ENCODE results near the gene SKI.

Gene SKI

DNA sequence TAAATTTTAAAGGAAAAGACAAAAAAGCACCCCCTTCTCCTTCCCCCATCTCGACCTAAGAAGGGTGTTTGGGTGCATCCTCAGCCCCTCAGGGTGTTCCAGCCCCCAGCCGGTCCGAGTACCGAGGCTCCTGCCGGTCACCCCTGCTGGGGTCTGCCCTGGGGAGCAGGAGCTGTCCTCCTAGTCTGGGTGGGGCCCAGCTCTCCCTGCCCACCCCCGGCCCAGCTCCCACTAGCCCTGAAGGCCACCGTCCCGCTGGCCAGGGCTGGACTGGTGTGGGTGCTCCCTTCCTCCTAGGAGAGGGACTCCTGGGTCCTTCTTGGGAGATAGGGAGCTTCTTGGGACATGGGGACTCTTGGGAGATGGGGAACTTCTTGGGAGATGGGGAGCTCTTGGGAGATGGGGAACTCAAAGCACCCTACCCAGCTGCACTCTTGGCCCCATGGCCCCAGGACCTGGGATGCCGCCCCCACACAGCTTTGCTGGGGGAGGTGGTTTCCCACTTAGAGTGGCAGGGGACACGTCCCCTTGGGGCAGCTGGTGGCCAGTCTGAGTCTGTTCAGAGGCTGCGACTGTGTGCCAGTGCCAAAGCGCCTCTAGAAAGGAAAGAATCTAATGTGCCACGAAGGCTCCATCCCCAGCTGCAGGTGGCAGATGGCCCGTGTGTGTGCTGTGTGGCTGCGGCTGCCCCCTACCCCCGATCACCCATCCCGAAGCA lies 118.7 kb downstream of the SKI start:
- Histone ChIP-seq H3K4me1 (ENCODE audit: control insufficient read depth in 2 of 2, insufficient read depth in 1 of 2, low read depth in 1 of 2, low read length in 2 of 2) (peaks cover 24% of the 10 kb centered on the region in 2 donors), H3K27ac (replicated peaks; ENCODE audit: low read length) (no peak overlapping the region), H3K23ac (ENCODE audit: low read depth, low read length, poor library complexity) (peak overlapping the region; percentile 60), H3K4me2 (ENCODE audit: insufficient read depth, low read length, poor library complexity, severe bottlenecking) (no peak overlapping the region), H3K4ac (ENCODE audit: low read length) (peak overlapping the region; percentile 76), H2BK120ac (ENCODE audit: low read depth, low read length) (peak overlapping the region; percentile 85), H3K18ac (ENCODE audit: low read length) (peak overlapping the region; percentile 82), H3K9ac (ENCODE audit: low read depth, low read length, poor library complexity) (no peak overlapping the region), H2AFZ (ENCODE audit: low read length) (no peak overlapping the region), H3K14ac (ENCODE audit: low read length) (peak overlapping the region; percentile 25), H4K8ac (ENCODE audit: low read depth, low read length) (no peak overlapping the region), H2BK5ac (ENCODE audit: low read length) (peak overlapping the region; percentile 80), H3K9me3 (replicated peaks in 1 of 2; ENCODE audit: control insufficient read depth in 2 of 2, insufficient read depth in 1 of 2, low read depth in 1 of 2, low read length in 2 of 2) (peaks cover 0 to 2% of the 10 kb centered on the region in 2 donors), H2BK12ac (ENCODE audit: low read length) (peak overlapping the region; percentile 67), H3K79me1 (ENCODE audit: low read depth, low read length) (peaks cover 2% of the 10 kb centered on the region), H2BK15ac (ENCODE audit: low read length) (peak overlapping the region; percentile 98), H2AK5ac (ENCODE audit: low read depth, low read length) (peak overlapping the region; percentile 96), H4K91ac (ENCODE audit: low read depth, low read length, poor library complexity) (peak overlapping the region; percentile 83), H3K36me3 (replicated peaks in 1 of 2; ENCODE audit: control insufficient read depth in 2 of 2, insufficient read depth in 2 of 2, low read length in 2 of 2) (no peaks in the 10 kb centered on the region), H3K4me3 (ENCODE audit: low read length in 2 of 2) (no peak overlapping the region), H3K27me3 (ENCODE audit: control insufficient read depth in 3 of 3, insufficient read depth in 3 of 3, low read depth in 1 of 3, low read length in 3 of 3) (no peaks in the 10 kb centered on the region)
- DNase-seq (ENCODE audit: low spot score): no peak
- WGBS, 2 donors (ENCODE audit: extremely low coverage in 2 of 2, insufficient read length in 2 of 2, insufficient replicate concordance in 1 of 2): no CpG with 5 or more reads among the region's 17 CpGs

DNA sequence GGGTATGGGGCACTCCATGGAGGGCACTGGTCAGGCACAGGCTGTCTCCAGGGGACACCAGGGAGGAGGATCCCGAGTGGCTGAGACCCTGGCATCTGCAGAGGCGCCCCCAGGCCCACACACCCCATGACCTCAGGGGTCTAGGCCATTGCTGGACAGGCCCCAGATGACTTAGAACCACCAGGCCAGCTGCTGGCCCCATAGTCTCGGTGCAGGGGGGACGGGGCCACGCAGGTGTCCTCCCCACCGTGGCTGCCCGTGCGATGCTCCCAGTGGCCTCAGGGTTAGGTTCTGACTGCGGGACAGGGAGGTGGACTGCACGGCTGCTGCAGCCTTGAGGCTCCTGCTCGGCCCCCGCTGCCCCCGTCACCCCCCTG lies 119.3 kb downstream of the SKI start:
- H3K9me3 ChIP-seq (replicated peaks in 1 of 2; ENCODE audit: control insufficient read depth in 2 of 2, insufficient read depth in 1 of 2, low read depth in 1 of 2, low read length in 2 of 2): peaks cover 0 to 2% of the 10 kb centered on the region in 2 donors
- H2AK5ac ChIP-seq (ENCODE audit: low read depth, low read length): peak overlapping the region; percentile 96
- H3K4me2 ChIP-seq (ENCODE audit: insufficient read depth, low read length, poor library complexity, severe bottlenecking): no peak overlapping the region
- H3K27ac ChIP-seq (replicated peaks; ENCODE audit: low read length): no peak overlapping the region
- DNase-seq (ENCODE audit: low spot score): no peak
- H2BK12ac ChIP-seq (ENCODE audit: low read length): peak overlapping the region; percentile 67
- peak overlapping the region; percentile 25 for H3K14ac ChIP-seq (ENCODE audit: low read length)
- H3K23ac ChIP-seq (ENCODE audit: low read depth, low read length, poor library complexity): peak overlapping the region; percentile 60
- H3K9ac ChIP-seq (ENCODE audit: low read depth, low read length, poor library complexity): no peak overlapping the region
- peak overlapping the region; percentile 98 for H2BK15ac ChIP-seq (ENCODE audit: low read length)
- peak overlapping the region; percentile 24 for H3K18ac ChIP-seq (ENCODE audit: low read length)
- no peaks in the 10 kb centered on the region for H3K27me3 ChIP-seq (ENCODE audit: control insufficient read depth in 3 of 3, insufficient read depth in 3 of 3, low read depth in 1 of 3, low read length in 3 of 3)
- no peak overlapping the region for H2AFZ ChIP-seq (ENCODE audit: low read length)
- H2BK120ac ChIP-seq (ENCODE audit: low read depth, low read length): peak overlapping the region; percentile 85
- H3K4me3 ChIP-seq (ENCODE audit: low read length in 2 of 2): no peak overlapping the region
- H4K91ac ChIP-seq (ENCODE audit: low read depth, low read length, poor library complexity): no peak overlapping the region
- H3K36me3 ChIP-seq (replicated peaks in 1 of 2; ENCODE audit: control insufficient read depth in 2 of 2, insufficient read depth in 2 of 2, low read length in 2 of 2): no peaks in the 10 kb centered on the region
- H3K4ac ChIP-seq (ENCODE audit: low read length): peak overlapping the region; percentile 76
- H4K8ac ChIP-seq (ENCODE audit: low read depth, low read length): no peak overlapping the region
- H2BK5ac ChIP-seq (ENCODE audit: low read length): peak overlapping the region; percentile 80
- peaks cover 2% of the 10 kb centered on the region for H3K79me1 ChIP-seq (ENCODE audit: low read depth, low read length)
- no CpG with 5 or more reads among the region's 13 CpGs for WGBS, 2 donors (ENCODE audit: extremely low coverage in 2 of 2, insufficient read length in 2 of 2, insufficient replicate concordance in 1 of 2)
- peaks cover 24% of the 10 kb centered on the region in 2 donors for H3K4me1 ChIP-seq (ENCODE audit: control insufficient read depth in 2 of 2, insufficient read depth in 1 of 2, low read depth in 1 of 2, low read length in 2 of 2)

DNA sequence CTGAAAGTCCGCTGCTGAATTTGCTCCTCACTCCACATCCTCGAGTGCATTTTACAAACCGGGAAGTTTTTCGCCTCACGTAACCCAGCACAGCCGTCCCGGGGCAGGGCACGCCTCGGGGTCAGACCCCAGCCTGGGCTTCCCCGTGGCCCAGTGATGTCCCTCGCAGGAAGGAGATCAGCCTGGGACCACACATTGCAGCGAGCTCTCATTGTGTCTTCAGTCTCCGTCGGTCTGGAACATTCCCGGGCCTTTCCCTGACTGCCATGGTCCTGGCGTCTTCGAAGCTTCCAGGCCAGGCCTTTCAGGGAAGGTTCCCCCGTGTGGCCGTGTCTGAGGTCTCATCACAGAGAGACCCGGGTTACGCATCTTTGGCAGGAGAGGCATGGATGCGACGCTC lies 119.8 kb downstream of the SKI start:
- H3K27me3 ChIP-seq (ENCODE audit: control insufficient read depth in 3 of 3, insufficient read depth in 3 of 3, low read depth in 1 of 3, low read length in 3 of 3): no peaks in the 10 kb centered on the region
- H3K23ac ChIP-seq (ENCODE audit: low read depth, low read length, poor library complexity): peak overlapping the region; percentile 98
- no CpG with 5 or more reads among the region's 23 CpGs for WGBS, 2 donors (ENCODE audit: extremely low coverage in 2 of 2, insufficient read length in 2 of 2, insufficient replicate concordance in 1 of 2)
- peaks cover 24% of the 10 kb centered on the region in 2 donors for H3K4me1 ChIP-seq (ENCODE audit: control insufficient read depth in 2 of 2, insufficient read depth in 1 of 2, low read depth in 1 of 2, low read length in 2 of 2)
- no peak overlapping the region for H2AFZ ChIP-seq (ENCODE audit: low read length)
- peak overlapping the region; percentile 88 for H2BK5ac ChIP-seq (ENCODE audit: low read length)
- DNase-seq (ENCODE audit: low spot score): no peak
- peak overlapping the region; percentile 24 for H3K27ac ChIP-seq (replicated peaks; ENCODE audit: low read length)
- H3K4ac ChIP-seq (ENCODE audit: low read length): peak overlapping the region; percentile 95
- H3K9me3 ChIP-seq (replicated peaks in 1 of 2; ENCODE audit: control insufficient read depth in 2 of 2, insufficient read depth in 1 of 2, low read depth in 1 of 2, low read length in 2 of 2): peaks cover 0 to 2% of the 10 kb centered on the region in 2 donors
- H2BK120ac ChIP-seq (ENCODE audit: low read depth, low read length): peak overlapping the region; percentile 85
- peak overlapping the region; percentile 97 for H3K18ac ChIP-seq (ENCODE audit: low read length)
- peak overlapping the region; percentile 96 for H2AK5ac ChIP-seq (ENCODE audit: low read depth, low read length)
- no peaks in the 10 kb centered on the region for H3K36me3 ChIP-seq (replicated peaks in 1 of 2; ENCODE audit: control insufficient read depth in 2 of 2, insufficient read depth in 2 of 2, low read length in 2 of 2)
- H3K9ac ChIP-seq (ENCODE audit: low read depth, low read length, poor library complexity): no peak overlapping the region
- H3K79me1 ChIP-seq (ENCODE audit: low read depth, low read length): peaks cover 2% of the 10 kb centered on the region
- H3K4me2 ChIP-seq (ENCODE audit: insufficient read depth, low read length, poor library complexity, severe bottlenecking): no peak overlapping the region
- peak overlapping the region; percentile 68 for H4K91ac ChIP-seq (ENCODE audit: low read depth, low read length, poor library complexity)
- no peak overlapping the region for H4K8ac ChIP-seq (ENCODE audit: low read depth, low read length)
- H2BK12ac ChIP-seq (ENCODE audit: low read length): peak overlapping the region; percentile 98
- H2BK15ac ChIP-seq (ENCODE audit: low read length): peak overlapping the region; percentile 40
- H3K4me3 ChIP-seq (ENCODE audit: low read length in 2 of 2): peak overlapping the region in 1 of 2 donors; percentile 14
- peak overlapping the region; percentile 99 for H3K14ac ChIP-seq (ENCODE audit: low read length)

Data from neuronal stem cell (in vitro differentiated cells).